GM12892 (cell line): ENCODE data around the gene LIN28A.

Experiments
- POLR2A ChIP-seq: IDR thresholded peaks from 2 replicates; pipeline ENCODE4 v1.6.1; 2011; ENCODE audit warnings: low read depth, low read length, control low read depth
- POLR2AphosphoS5 ChIP-seq: IDR thresholded peaks from 2 replicates; pipeline ENCODE4 v1.6.1; 2011; ENCODE audit warnings: low read depth, low read length, control low read depth

DNA sequence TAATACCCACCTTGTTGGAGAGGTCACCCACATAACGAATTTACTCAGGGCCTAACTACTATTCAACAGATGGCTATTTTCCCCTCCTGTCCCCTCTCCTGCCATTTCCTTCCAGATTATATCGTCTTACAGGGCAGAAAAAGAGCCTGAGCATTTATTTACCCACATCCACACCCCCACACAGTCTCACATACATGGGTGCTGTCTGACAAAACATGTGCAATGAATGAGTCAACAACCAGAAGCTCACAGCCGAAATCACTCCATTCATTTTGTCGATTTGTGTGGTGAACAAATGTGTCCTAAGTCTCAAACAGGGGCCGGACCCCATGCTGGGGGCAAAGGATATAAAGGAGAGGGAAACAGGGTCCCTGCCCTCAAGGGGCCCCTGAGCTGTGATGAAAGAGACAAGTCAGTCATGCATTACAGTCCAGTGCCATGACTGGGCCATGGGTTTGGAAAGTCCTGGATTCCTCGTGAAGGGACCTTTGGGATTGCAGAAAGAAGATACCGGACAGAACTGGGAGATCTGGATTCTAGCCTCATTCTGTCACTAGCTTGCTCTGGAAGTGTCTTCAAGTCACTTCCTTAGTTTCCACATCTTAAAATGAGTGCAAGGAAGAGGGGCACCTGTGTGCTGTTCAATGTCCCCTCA lies 21.7 kb upstream of the LIN28A start:
- TF ChIP-seq POLR2A (no peak), POLR2AphosphoS5 (no peak)
